GM13977 (cell line): ENCODE measurements around the gene TALDO1.

ENCODE experiments used
- DNase-seq: peaks from one replicate; pipeline ENCODE4 v3.0.0; 2012; ENCODE audit warnings: low spot score
- CTCF ChIP-seq: IDR thresholded peaks from 2 replicates; pipeline ENCODE4 v1.5.1; 2012; ENCODE audit warnings: mild to moderate bottlenecking, control low read depth; ENCODE audit not compliant: insufficient read depth; ENCODE audit errors: extremely low read depth, missing control alignments
- in situ Hi-C: fragments of 300-500 bp; cut with MboI; formaldehyde crosslinking; loops from one replicate; pipeline ENCODE4 v1.12.0; 2022; ENCODE audit warnings: low sequenced_read_pairs, low pct_unique_long_range_greater_than_20kb, mixed read lengths, inconsistent platforms; ENCODE audit not compliant: unreplicated experiment

The TALDO1 gene

GRCh38 chr11:792535-792821 lies 45.2 kb downstream of the TALDO1 start:
- no peak for DNase-seq
- no peak for TF ChIP-seq CTCF
- in situ Hi-C loops, result no loop called here

GRCh38 chr11:792873-793272 lies 45.6 kb downstream of the TALDO1 start:
- TF ChIP-seq CTCF, result no peak
- in situ Hi-C loops, result no loop called here
- DNase-seq, result no peak

- no peak for DNase-seq
- in situ Hi-C loops, result no loop called here
- no peak for TF ChIP-seq CTCF
These were observed 46.3 kb downstream of the TALDO1 start for GRCh38 chr11:793556-793955.

- in situ Hi-C loops, result no loop called here
- no peak for TF ChIP-seq CTCF
- no peak for DNase-seq
These were observed 46.9 kb downstream of the TALDO1 start for GRCh38 chr11:794013-794765.

GRCh38 chr11:794766-795633 lies 47.7 kb downstream of the TALDO1 start:
- no peak for DNase-seq
- in situ Hi-C loops, result no loop called here
- TF ChIP-seq CTCF, result no peak

GRCh38 chr11:795634-796564 lies 48.6 kb downstream of the TALDO1 start:
- in situ Hi-C loops, result no loop called here
- no peak for TF ChIP-seq CTCF
- DNase-seq, result peak; percentile 95
